ENCODE results near the gene AMER1. TPM values are rescaled to one million over a fixed set of nuclear protein-coding genes. Genes with fewer than 3 reads are reported as not detected.

Gene AMER1
- total RNA-seq, 1 experiment from 2014 or later, result 3.4 TPM

- Histone ChIP-seq H3K27me3 (replicated peaks; ENCODE audit: insufficient read depth, low read depth, low read length, poor library complexity) (no peaks in the 10 kb centered on the region), H3K36me3 (ENCODE audit: insufficient read depth, low read length, poor library complexity, severe bottlenecking) (no peaks in the 10 kb centered on the region), H3K27ac (ENCODE audit: low read depth, low read length, poor library complexity, severe bottlenecking) (no peak overlapping the region), H3K4me1 (ENCODE audit: insufficient read depth, low read length, poor library complexity, severe bottlenecking) (no peaks in the 10 kb centered on the region), H3K4me3 (ENCODE audit: low read depth, low read length, poor library complexity, severe bottlenecking) (no peak overlapping the region), H3K9me3 (ENCODE audit: low read depth, low read length, poor library complexity, severe bottlenecking) (peaks cover 10% of the 10 kb centered on the region)
- ChIA-PET POLR2A (ENCODE audit: low non-redundant PET) (no interaction called here), CTCF (no interaction called here)
- intact Hi-C loops (cut with micrococcal nuclease; ENCODE audit: unreplicated experiment), result no loop called here
- no TSS peak for BruUV-seq (replicated peaks)
- no peak for TF ChIP-seq CTCF (conservative IDR thresholded peaks at IDR 0.05; ENCODE audit: low read depth, low read length)
- DNase-seq (ENCODE audit: low spot score), result no peak
Measured at GRCh38 chrX:64152857-64153256, 52.7 kb downstream of the AMER1 start.

GRCh38 chrX:64151911-64152310 is 53.6 kb downstream of the AMER1 start:
- Histone ChIP-seq H3K27me3 (replicated peaks; ENCODE audit: insufficient read depth, low read depth, low read length, poor library complexity) (no peaks in the 10 kb centered on the region), H3K4me1 (ENCODE audit: insufficient read depth, low read length, poor library complexity, severe bottlenecking) (no peaks in the 10 kb centered on the region), H3K36me3 (ENCODE audit: insufficient read depth, low read length, poor library complexity, severe bottlenecking) (no peaks in the 10 kb centered on the region), H3K9me3 (ENCODE audit: low read depth, low read length, poor library complexity, severe bottlenecking) (peaks cover 15% of the 10 kb centered on the region), H3K27ac (ENCODE audit: low read depth, low read length, poor library complexity, severe bottlenecking) (no peak overlapping the region), H3K4me3 (ENCODE audit: low read depth, low read length, poor library complexity, severe bottlenecking) (no peak overlapping the region)
- no peak for TF ChIP-seq CTCF (conservative IDR thresholded peaks at IDR 0.05; ENCODE audit: low read depth, low read length)
- TF ChIP-seq EZH2 (IDR thresholded peaks at IDR 0.05; ENCODE audit: borderline replicate concordance, low read depth, low read length, poor library complexity, severe bottlenecking), result no peak
- CTCF ChIA-PET, result interaction anchor here (0.5 kb wide), 1 partner anchor 88 kb away, joined by 3 read pairs; no protein-coding TSS in a partner anchor
- no peak for DNase-seq (ENCODE audit: low spot score)
- no TSS peak for BruUV-seq (replicated peaks)
- intact Hi-C loops (cut with micrococcal nuclease; ENCODE audit: unreplicated experiment), result no loop called here
- POLR2A ChIA-PET (ENCODE audit: low non-redundant PET), result no interaction called here

- no peak overlapping the region for H3K27ac ChIP-seq (ENCODE audit: low read depth, low read length, poor library complexity, severe bottlenecking)
- DNase-seq (ENCODE audit: low spot score), result no peak
- H3K27me3 ChIP-seq (replicated peaks; ENCODE audit: insufficient read depth, low read depth, low read length, poor library complexity), result no peaks in the 10 kb centered on the region
- H3K36me3 ChIP-seq (ENCODE audit: insufficient read depth, low read length, poor library complexity, severe bottlenecking), result no peaks in the 10 kb centered on the region
- H3K4me1 ChIP-seq (ENCODE audit: insufficient read depth, low read length, poor library complexity, severe bottlenecking), result no peaks in the 10 kb centered on the region
- intact Hi-C loops (cut with micrococcal nuclease; ENCODE audit: unreplicated experiment), result no loop called here
- H3K4me3 ChIP-seq (ENCODE audit: low read depth, low read length, poor library complexity, severe bottlenecking), result no peak overlapping the region
- H3K9me3 ChIP-seq (ENCODE audit: low read depth, low read length, poor library complexity, severe bottlenecking), result peaks cover 18% of the 10 kb centered on the region
- TF ChIP-seq EZH2 (IDR thresholded peaks at IDR 0.05; ENCODE audit: borderline replicate concordance, low read depth, low read length, poor library complexity, severe bottlenecking) (no peak), CTCF (conservative IDR thresholded peaks at IDR 0.05; ENCODE audit: low read depth, low read length) (no peak)
- BruUV-seq (replicated peaks), result no TSS peak
- ChIA-PET POLR2A (ENCODE audit: low non-redundant PET) (no interaction called here), CTCF (no interaction called here)
Measured at GRCh38 chrX:64150775-64151174, 54.7 kb downstream of the AMER1 start.

Other genes starting within 250 kb of the AMER1 start
- gene ASB12, start 24.9 kb upstream of the AMER1 start, total RNA-seq (2021), result not detected in 2 replicates
- gene MTMR8, start 189.7 kb upstream of the AMER1 start, total RNA-seq (2021), result not detected in 2 replicates

Data from A673 (cell line).